Activated CD4-positive, alpha-beta T cell treated with anti-CD3 and anti-CD28 coated beads, Interleukin-10, Interleukin-2, amounts not matched to agents 100 ng/mL and 50 ng/mL, durations not matched to agents 16 hours and 8 hours (primary cell): ENCODE results near the gene RTKN.
A peak's percentile ranks its signal among the peaks of the same experiment; 100 is the strongest.
"Not testable (repeated sequence)": the region's sequence is repeated elsewhere in the genome, so short reads cannot be mapped to it uniquely, and the experiment has no call there.

Experiments used
- DNase-seq: peaks from one replicate; pipeline ENCODE4 v3.0.0-alpha.2; 2020

Gene RTKN

DNA sequence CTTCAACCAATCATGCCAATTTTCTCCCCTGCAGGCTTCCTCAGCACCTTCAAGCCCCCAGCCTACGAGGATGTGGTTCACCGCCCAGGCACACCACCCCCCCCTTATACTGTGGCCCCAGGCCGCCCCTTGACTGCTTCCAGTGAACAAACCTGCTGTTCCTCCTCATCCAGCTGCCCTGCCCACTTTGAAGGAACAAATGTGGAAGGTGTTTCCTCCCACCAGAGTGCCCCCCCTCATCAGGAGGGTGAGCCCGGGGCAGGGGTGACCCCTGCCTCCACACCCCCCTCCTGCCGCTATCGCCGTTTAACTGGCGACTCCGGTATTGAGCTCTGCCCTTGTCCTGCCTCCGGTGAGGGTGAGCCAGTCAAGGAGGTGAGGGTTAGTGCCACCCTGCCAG lies 18.4 kb upstream of the RTKN start:
- not testable (repeated sequence) for DNase-seq

DNA sequence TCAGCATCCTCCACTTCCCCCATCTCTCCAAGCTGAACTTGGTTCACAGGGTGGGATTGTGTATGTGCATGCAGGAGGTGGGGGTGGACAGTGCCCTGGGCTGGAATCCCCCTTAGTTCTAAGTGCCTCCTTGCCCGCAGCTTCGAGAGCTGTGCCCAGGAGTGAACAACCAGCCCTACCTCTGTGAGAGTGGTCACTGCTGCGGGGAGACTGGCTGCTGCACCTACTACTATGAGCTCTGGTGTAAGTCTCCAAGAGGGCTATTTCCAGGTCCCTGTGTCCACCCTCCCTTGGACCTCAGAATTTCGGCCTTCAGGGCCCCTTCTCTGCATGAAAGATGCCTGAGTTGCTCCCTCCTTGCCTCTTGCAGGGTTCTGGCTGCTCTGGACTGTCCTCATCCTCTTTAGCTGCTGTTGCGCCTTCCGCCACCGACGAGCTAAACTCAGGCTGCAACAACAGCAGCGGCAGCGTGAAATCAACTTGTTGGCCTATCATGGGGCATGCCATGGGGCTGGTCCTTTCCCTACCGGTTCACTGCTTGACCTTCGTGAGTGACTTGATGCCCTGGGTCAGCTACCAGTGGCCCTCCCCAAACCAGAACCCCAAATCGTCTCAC lies 17.9 kb upstream of the RTKN start:
- not testable (repeated sequence) for DNase-seq

GRCh38 chr2:74458938-74459363 lies 17.2 kb upstream of the RTKN start:
- no peak for DNase-seq

DNA sequence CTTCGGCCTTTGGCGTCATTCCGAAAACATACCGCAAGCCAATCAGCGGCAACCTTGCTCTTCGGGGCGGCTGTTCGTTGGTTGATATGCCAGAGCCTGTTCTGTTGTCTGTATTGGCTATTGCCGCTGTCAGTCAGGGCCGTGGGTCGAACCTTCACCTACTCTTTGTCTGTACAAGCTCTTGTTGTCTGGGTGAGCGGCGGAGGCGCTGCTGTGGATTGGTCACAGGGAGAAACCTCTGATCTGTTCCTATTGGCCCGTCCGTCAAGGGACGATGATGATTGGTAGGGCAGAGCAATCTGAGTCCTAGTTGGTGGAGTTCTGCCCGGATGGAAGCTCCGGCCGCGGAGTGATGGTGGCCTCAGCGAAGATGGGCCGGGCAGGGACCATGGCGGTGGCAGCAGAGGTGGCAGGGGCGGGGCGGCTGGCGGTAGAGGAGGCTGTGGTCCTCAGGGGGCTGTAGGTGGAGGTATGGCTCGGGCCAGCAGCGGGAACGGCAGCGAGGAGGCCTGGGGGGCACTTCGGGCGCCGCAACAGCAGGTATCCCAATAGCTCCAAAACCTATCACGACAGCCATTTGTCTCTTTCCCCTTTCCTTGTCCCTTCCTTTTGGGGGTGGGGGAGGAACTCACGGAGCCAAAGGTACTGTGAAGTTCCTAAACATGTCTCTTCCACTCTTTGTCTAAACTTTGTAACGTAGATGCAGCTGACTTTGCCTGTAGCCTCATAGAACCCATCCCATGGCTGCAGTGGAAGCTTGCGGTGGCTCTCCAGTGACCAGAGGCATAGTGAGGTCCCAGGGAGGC lies 16.6 kb upstream of the RTKN start, which contains the start of gene WBP1:
TSS of gene WBP1 (plus strand) at position 307 of the 806 bp plus-strand sequence. CDS start at position 472, 165 bp downstream.
- DNase-seq, result peak; percentile 100

DNA sequence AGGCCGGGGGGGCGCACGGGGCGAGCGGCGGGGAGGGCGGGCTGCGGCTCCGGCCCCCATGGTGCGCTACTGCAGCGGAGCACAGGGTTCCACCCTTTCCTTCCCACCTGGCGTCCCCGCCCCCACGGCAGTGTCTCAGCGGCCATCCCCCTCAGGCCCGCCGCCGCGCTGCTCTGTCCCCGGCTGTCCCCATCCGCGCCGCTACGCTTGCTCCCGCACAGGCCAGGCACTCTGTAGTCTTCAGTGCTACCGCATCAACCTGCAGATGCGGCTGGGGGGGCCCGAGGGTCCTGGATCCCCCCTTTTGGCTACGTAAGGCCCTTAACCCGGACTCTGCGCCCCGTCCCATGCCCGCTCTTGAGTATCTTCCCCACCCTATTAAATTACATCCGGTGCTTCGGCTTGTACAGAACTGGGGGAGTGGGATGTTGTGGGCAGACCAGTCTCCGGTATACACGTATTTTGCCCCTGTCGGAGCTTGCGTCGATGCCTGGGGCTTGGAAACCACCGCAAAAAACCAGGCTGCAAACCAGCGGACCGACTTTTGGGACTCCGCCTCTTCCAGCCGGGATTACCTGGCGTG lies 15.9 kb upstream of the RTKN start:
- peak; percentile 86 for DNase-seq

DNA sequence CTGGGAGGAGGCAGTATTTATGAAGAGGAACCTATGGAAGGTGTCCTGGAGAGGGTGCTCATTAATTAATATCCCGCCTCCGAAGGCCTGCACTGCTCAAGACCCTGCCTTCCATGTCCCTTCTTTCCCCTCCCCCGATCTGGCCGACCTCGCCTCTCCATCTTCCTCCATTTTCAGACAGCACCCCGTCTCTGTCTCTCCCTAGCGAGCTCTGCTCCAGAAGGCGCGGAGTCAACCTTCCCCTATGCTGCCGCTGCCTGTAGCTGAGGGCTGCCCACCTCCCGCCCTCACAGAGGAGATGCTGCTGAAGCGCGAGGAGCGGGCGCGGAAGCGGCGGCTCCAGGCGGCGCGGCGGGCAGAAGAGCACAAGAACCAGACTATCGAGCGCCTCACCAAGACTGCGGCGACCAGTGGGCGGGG lies 15.4 kb upstream of the RTKN start:
- no peak for DNase-seq

DNA sequence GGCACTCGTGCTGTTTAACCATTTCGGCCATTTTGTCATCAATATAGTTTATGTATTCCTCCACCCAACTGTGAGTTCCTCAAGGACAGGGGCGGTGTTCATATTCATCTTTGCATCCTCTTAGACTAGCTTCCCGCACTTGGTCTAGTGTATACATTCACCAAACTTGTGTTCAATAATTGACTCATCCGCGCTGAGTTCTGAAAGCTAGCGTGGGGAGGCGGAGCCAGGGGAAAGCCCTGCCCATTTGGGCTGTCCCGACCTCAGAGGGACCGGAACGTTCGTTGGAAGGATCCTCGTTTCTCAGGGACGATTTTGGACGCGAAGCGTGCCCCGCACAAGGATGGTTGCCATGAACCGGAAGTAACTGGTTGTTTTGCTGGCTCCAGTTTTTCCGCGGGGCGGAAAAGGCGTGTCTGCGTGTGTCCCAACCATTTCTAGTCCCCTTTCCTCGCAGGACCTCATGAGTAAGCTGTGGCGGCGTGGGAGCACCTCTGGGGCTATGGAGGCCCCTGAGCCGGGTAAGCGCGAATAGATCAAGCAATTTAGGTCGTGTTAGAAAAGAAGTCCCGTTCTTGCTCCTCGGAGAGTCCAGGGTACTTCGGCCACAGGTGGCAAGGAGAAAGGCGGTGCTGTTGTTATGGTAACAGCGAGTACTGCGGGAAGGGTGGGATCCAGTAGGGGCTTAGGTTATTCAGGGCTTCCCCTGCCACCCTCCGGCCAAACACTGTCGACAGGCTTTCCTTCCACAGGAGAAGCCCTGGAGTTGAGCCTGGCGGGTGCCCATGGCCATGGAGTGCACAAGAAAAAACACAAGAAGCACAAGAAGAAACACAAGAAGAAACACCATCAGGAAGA lies 13.1 kb upstream of the RTKN start, which contains the start of gene INO80B:
TSS of gene INO80B (plus strand) at position 434 of the 858 bp plus-strand sequence. CDS start at position 464, 30 bp downstream.
- DNase-seq, result peak; percentile 99

DNA sequence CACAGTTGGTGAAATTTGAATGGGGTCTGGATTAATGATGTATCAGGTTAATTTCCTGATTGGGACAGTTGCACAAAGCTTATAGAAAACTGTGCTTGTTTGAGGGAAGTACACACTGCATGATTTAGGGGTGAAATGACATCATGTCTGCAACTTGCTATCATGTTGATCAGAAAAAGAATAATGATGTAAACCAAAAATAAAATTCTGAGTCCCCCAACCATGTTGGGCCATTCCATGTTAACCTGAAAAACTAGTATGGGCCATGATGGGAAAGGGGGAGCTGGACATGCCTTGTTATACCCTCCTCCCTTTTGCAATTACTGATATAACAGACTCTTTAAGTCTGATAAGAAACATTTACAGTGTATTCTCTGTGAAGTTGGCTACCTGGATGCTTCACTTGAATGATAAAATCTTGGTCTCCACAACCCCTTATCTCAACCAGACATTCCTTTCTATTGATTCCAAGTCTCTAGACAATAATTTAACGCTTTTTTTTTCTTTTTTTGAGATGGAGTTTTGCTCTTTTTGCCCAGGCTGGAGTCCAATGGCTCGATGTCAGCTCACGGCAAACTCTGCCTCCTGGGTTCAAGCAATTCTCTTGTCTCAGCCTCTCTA lies 8.9 kb upstream of the RTKN start:
- no peak for DNase-seq

- no peak for DNase-seq
Observed at GRCh38 chr2:74448771-74449170, 7.0 kb upstream of the RTKN start.

DNA sequence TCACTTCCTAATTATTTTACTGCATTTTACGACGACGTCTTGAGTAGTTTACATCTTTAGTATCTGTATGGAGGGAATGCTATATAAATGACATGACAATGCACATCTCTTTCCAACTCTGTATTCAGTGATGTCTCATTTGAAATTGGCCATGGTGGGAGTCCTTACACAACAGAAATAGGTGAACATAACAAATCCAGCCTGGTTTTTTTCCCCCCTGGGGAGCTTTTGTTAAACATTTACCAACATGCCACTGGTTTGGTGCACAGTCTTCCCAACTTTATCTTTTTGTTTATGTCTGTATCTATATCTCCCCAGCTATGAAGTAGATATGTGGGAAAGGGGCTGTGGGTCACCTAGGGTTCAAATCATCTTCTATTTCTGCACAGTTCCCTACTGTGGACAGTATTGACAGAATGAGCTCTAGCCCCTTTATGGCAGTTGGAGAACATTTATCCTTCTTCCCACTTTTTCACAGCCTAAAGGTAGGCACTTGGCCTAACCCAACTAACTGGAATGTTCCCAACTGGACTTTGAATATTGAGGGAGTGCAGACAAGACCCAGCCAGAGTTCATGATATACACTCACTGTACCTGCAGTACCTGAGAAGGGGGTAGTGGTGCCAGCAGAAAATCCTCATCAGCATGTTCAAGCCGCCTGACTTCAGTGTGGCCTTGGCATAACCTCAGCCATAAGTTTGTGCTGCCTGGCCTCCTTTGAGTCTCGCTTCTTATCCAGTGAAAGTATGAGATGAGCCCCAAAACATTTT lies 5.7 kb upstream of the RTKN start:
- DNase-seq, result no peak

DNA sequence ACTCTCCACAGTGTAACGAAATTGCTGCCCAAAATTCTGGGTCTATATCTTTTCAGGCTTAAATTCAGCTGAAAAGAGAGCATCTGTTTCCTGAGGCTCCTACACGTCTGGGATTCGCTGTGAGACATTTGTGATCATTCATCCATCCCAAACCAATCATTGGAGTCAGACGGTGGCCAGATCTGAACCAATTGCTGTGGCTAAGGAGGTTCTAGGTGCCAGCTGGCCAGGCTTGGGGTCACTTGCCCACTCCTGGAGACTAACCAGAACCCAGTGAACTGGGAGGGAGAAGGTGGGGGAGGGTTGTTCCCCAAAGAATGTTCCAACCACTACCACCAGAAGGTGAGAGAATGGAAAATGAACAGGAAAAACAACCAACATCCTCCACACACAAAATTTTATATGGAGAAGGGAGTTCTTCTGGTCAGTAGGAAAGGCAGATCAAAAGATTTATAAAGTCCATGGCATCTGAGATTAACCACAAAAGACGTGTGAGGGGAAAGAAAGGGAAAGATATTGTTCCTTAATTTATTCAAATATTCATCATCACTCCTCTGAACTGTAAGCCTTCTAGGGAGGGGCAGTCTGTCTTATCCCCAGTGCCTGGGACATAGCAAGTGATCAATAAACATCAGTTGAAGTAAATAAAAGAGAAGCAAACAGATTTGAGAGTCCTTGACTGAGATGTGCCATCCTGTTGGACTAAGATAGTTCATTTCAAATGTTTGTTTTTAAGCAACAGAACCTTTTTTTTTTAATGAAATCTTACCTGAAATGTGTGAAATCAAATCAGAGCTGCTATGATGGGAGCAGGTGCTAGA lies 3.0 kb upstream of the RTKN start:
- no peak for DNase-seq

GRCh38 chr2:74442483-74443297 lies 953 bp upstream of the RTKN start:
- DNase-seq, result not testable (repeated sequence)

GRCh38 chr2:74441170-74441689 lies 507 bp downstream of the RTKN start:
- no peak for DNase-seq

GRCh38 chr2:74440378-74441169 lies 1.2 kb downstream of the RTKN start:
- DNase-seq, result peak; percentile 54

GRCh38 chr2:74439803-74440377 lies 1.8 kb downstream of the RTKN start:
- DNase-seq, result no peak

DNA sequence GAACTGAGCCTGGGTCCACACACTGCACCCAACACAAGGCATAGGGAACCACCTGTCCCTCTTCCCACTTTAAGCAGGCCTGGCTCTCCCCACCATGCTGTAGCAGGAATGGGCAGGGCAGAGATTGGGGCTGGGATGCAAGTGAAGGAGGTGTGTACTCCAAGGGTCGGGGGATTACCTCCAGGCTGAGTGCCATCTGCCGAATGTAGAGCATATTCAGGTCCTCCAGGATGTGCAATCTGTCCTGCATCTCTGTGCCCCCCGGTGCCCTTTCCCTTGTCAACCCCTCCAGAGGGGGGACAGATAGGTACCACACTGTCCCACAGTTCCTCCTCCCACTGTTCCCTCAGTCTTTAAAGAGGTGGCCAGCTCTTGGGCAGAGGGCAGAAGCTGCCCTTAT lies 2.4 kb downstream of the RTKN start:
- DNase-seq, result no peak

- DNase-seq, result no peak
Observed at GRCh38 chr2:74438248-74438647, 3.5 kb downstream of the RTKN start.
